WTC11 (cell line): Measurements from ENCODE around the gene SLC14A1. TPM values are rescaled to one million over a fixed set of nuclear protein-coding genes. Genes with fewer than 3 reads are reported as not detected.
A peak's percentile ranks its signal among the peaks of the same experiment; 100 is the strongest.
"Not testable (repeated sequence)": the region's sequence is repeated elsewhere in the genome, so short reads cannot be mapped to it uniquely, and the experiment has no call there.

ENCODE experiments used
- ATAC-seq: fragments of 200-7000 bp; cut with Tn5 transposase; 2 replicates; pipeline ENCODE4 v1.10.0; 2021; ENCODE audit warnings: mild to moderate bottlenecking, moderate library complexity
- CTCF ChIA-PET: fragments of 300-600 bp; sonication (Branson Sonifier 250); formaldehyde crosslinking; loops from one replicate; lab custom pipeline; 2021; ENCODE audit warnings: antibody characterized with exemption; lab: Charles Lee
- POLR2A ChIA-PET: fragments of 350-600 bp; sonication (Branson Sonifier 250); formaldehyde crosslinking; loops from one replicate; lab custom pipeline; 2021; ENCODE audit warnings: antibody characterized with exemption; lab: Charles Lee
- DNase-seq: peaks from one replicate; pipeline ENCODE4 v3.0.0; 2021; ENCODE audit warnings: low spot score
- H3K27ac Mint-ChIP-seq: 2 replicates; pipeline ENCODE4 v1.8.0; 2021; ENCODE audit warnings: mixed read lengths
- H3K27me3 Mint-ChIP-seq: 2 replicates; pipeline ENCODE4 v1.8.0; 2021; ENCODE audit warnings: low read depth, mild to moderate bottlenecking, moderate library complexity, mixed read lengths
- H3K36me3 Mint-ChIP-seq: 2 replicates; pipeline ENCODE4 v1.8.0; 2021; ENCODE audit warnings: mixed read lengths
- H3K4me1 Mint-ChIP-seq: 2 replicates; pipeline ENCODE4 v1.8.0; 2022; ENCODE audit warnings: mixed read lengths
- H3K4me3 Mint-ChIP-seq: 2 replicates; pipeline ENCODE4 v1.8.0; 2021; ENCODE audit warnings: mild to moderate bottlenecking, moderate library complexity, mixed read lengths
- H3K9me3 Mint-ChIP-seq: 2 replicates; pipeline ENCODE4 v1.8.0; 2021; ENCODE audit warnings: mixed read lengths
- AR ChIP-seq: fragments of 250-450 bp; sonication (Bioruptor Pico); IDR thresholded peaks from 2 replicates; pipeline ENCODE4 v1.9.0; 2021; ENCODE audit warnings: mild to moderate bottlenecking
- CREB1 ChIP-seq: sonication (generic); formaldehyde crosslinking; IDR thresholded peaks from 2 replicates; pipeline ENCODE4 v1.8.0; 2023; ENCODE audit warnings: mild to moderate bottlenecking, missing genetic modification reagents
- E2F5 ChIP-seq: sonication (generic); formaldehyde crosslinking; IDR thresholded peaks from 2 replicates; pipeline ENCODE4 v1.8.1; 2022; ENCODE audit warnings: mild to moderate bottlenecking, moderate library complexity, missing genetic modification reagents
- ERG ChIP-seq: fragments of 250-450 bp; sonication (Bioruptor Pico); IDR thresholded peaks from 2 replicates; pipeline ENCODE4 v1.8.0; 2021; ENCODE audit warnings: mild to moderate bottlenecking
- GABPB1 ChIP-seq: sonication (generic); formaldehyde crosslinking; IDR thresholded peaks from 2 replicates; pipeline ENCODE4 v1.8.1; 2023; ENCODE audit warnings: mild to moderate bottlenecking, missing genetic modification reagents
- IRF2 ChIP-seq: sonication (generic); formaldehyde crosslinking; IDR thresholded peaks from 2 replicates; pipeline ENCODE4 v1.8.0; 2022; ENCODE audit warnings: low read depth, missing genetic modification reagents, borderline replicate concordance
- JAZF1 ChIP-seq: fragments of 250-450 bp; sonication (Bioruptor Pico); IDR thresholded peaks from 2 replicates; pipeline ENCODE4 v1.9.0; 2021; ENCODE audit warnings: moderate library complexity, mild to moderate bottlenecking, inconsistent platforms
- RORB ChIP-seq: fragments of 250-450 bp; sonication (Bioruptor Pico); IDR thresholded peaks from 2 replicates; pipeline ENCODE4 v1.9.0; 2021; ENCODE audit warnings: mild to moderate bottlenecking
- TEAD1 ChIP-seq: sonication (generic); formaldehyde crosslinking; IDR thresholded peaks from 2 replicates; pipeline ENCODE4 v1.8.0; 2022; ENCODE audit warnings: mild to moderate bottlenecking, missing genetic modification reagents
- ZNF232 ChIP-seq: sonication (generic); formaldehyde crosslinking; IDR thresholded peaks from 2 replicates; pipeline ENCODE4 v1.8.0; 2022; ENCODE audit warnings: mild to moderate bottlenecking, missing genetic modification reagents
- ZNF263 ChIP-seq: sonication (generic); formaldehyde crosslinking; IDR thresholded peaks from 2 replicates; pipeline ENCODE4 v1.8.1; 2022; ENCODE audit warnings: low read depth, mild to moderate bottlenecking, moderate library complexity, missing genetic modification reagents
- ZNF317 ChIP-seq: sonication (generic); formaldehyde crosslinking; IDR thresholded peaks from 2 replicates; pipeline ENCODE4 v1.8.1; 2023; ENCODE audit warnings: low read depth, mild to moderate bottlenecking, moderate library complexity, missing genetic modification reagents, borderline replicate concordance
- total RNA-seq: library from RNA; stranded (reverse); gene quantifications from 3 replicates; pipeline ENCODE4 v1.2.3, GENCODE V29; 2021
- TF ChIP-seq, protein P1 (sequence below): sonication (generic); formaldehyde crosslinking; IDR thresholded peaks from 2 replicates; pipeline ENCODE4 v1.8.1; 2023; ENCODE audit warnings: mild to moderate bottlenecking, missing genetic modification reagents
- TF ChIP-seq, protein P2 (sequence below): sonication (generic); formaldehyde crosslinking; IDR thresholded peaks from 2 replicates; pipeline ENCODE4 v1.8.1; 2022; ENCODE audit warnings: mild to moderate bottlenecking, missing genetic modification reagents, moderate library complexity, borderline replicate concordance
- TF ChIP-seq, protein P3 (sequence below): sonication (generic); formaldehyde crosslinking; IDR thresholded peaks from 2 replicates; pipeline ENCODE4 v1.8.1; 2023; ENCODE audit warnings: mild to moderate bottlenecking, missing genetic modification reagents, moderate library complexity
- TF ChIP-seq, protein P4 (sequence below): sonication (generic); formaldehyde crosslinking; IDR thresholded peaks from 2 replicates; pipeline ENCODE4 v1.8.0; 2023; ENCODE audit warnings: mild to moderate bottlenecking, missing genetic modification reagents

The SLC14A1 gene
- total RNA-seq, 1 experiment from 2014 or later = not detected

DNA sequence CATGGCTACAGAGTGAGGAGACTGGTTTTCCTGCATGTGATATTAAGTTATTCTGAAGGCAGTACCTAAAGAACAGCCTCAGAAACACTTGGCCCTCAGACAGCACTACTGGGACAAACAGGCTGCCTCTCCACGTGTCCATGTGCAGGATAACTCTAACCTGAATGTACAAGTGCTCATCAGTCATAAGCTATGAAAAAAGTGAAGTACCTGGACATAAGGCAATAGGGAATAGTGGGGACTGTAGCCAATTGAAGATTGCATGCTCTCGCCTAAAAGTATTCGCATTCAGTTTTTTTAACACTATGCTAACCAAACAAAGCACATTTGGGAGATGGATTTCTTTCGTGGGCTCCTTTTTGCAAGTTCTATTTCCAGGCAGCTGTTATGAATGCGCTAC lies 33.0 kb downstream of the SLC14A1 start (continued):
- no peak for TF ChIP-seq AR (CRISPR knock-in tag)
- no peak for TF ChIP-seq ZNF317 (CRISPR knock-in tag)
- TF ChIP-seq TEAD1 = no peak
- TF ChIP-seq IRF2 (CRISPR knock-in tag) = no peak
- TF ChIP-seq ZNF232 (CRISPR knock-in tag) = no peak
- no peak for TF ChIP-seq ZNF263 (CRISPR knock-in tag)
- TF ChIP-seq CREB1 (CRISPR knock-in tag) = no peak
- TF ChIP-seq GABPB1 (CRISPR knock-in tag) = no peak
- TF ChIP-seq RORB = no peak
- TF ChIP-seq JAZF1 = no peak
- no peak for TF ChIP-seq ERG (CRISPR knock-in tag)
- TF ChIP-seq, protein P1, sequence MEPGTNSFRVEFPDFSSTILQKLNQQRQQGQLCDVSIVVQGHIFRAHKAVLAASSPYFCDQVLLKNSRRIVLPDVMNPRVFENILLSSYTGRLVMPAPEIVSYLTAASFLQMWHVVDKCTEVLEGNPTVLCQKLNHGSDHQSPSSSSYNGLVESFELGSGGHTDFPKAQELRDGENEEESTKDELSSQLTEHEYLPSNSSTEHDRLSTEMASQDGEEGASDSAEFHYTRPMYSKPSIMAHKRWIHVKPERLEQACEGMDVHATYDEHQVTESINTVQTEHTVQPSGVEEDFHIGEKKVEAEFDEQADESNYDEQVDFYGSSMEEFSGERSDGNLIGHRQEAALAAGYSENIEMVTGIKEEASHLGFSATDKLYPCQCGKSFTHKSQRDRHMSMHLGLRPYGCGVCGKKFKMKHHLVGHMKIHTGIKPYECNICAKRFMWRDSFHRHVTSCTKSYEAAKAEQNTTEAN = no peak
- TF ChIP-seq, protein P2, sequence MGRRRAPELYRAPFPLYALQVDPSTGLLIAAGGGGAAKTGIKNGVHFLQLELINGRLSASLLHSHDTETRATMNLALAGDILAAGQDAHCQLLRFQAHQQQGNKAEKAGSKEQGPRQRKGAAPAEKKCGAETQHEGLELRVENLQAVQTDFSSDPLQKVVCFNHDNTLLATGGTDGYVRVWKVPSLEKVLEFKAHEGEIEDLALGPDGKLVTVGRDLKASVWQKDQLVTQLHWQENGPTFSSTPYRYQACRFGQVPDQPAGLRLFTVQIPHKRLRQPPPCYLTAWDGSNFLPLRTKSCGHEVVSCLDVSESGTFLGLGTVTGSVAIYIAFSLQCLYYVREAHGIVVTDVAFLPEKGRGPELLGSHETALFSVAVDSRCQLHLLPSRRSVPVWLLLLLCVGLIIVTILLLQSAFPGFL = no peak
- TF ChIP-seq, protein P3, sequence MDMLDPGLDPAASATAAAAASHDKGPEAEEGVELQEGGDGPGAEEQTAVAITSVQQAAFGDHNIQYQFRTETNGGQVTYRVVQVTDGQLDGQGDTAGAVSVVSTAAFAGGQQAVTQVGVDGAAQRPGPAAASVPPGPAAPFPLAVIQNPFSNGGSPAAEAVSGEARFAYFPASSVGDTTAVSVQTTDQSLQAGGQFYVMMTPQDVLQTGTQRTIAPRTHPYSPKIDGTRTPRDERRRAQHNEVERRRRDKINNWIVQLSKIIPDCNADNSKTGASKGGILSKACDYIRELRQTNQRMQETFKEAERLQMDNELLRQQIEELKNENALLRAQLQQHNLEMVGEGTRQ (CRISPR knock-in tag) = no peak
- TF ChIP-seq, all 79 proteins: peak for 0

DNA sequence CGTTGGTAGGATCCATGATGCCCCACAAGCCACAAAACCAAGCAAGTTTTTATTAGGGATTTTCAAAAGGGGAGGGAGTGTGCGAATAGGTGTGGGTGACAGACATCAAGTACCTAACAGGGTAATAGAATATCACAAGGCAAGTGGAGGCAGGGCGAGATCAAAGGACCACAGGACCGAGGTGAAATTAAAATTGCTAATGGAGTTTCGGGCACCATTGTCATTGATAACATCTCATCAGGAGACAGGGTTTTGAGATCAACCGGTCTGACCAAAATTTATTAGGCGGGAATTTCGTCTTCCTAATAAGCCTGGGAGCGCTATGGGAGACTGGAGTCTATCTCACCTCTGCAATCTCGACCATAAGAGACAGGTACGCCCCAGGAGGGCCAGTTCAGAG lies 33.7 kb downstream of the SLC14A1 start:
- Mint-ChIP-seq H3K9me3 (peaks cover 39% of the 10 kb centered on the region), H3K27ac (peak overlapping the region; percentile 98), H3K4me3 (peak overlapping the region; percentile 34), H3K36me3 (peaks cover 22% of the 10 kb centered on the region), H3K4me1 (peaks cover 56% of the 10 kb centered on the region)
- TF ChIP-seq, protein P4, sequence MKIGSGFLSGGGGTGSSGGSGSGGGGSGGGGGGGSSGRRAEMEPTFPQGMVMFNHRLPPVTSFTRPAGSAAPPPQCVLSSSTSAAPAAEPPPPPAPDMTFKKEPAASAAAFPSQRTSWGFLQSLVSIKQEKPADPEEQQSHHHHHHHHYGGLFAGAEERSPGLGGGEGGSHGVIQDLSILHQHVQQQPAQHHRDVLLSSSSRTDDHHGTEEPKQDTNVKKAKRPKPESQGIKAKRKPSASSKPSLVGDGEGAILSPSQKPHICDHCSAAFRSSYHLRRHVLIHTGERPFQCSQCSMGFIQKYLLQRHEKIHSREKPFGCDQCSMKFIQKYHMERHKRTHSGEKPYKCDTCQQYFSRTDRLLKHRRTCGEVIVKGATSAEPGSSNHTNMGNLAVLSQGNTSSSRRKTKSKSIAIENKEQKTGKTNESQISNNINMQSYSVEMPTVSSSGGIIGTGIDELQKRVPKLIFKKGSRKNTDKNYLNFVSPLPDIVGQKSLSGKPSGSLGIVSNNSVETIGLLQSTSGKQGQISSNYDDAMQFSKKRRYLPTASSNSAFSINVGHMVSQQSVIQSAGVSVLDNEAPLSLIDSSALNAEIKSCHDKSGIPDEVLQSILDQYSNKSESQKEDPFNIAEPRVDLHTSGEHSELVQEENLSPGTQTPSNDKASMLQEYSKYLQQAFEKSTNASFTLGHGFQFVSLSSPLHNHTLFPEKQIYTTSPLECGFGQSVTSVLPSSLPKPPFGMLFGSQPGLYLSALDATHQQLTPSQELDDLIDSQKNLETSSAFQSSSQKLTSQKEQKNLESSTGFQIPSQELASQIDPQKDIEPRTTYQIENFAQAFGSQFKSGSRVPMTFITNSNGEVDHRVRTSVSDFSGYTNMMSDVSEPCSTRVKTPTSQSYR (CRISPR knock-in tag) = peak; percentile 54; the same call in 1 of the 2 replicates
- TF ChIP-seq TEAD1 (peak; percentile 59; the same call in 1 of the 2 replicates), E2F5 (CRISPR knock-in tag) (0 out of 2 replicates have a peak, but pooled peaks have one; percentile 53)
- H3K27me3 Mint-ChIP-seq, POLR2A ChIA-PET, CTCF ChIA-PET, ATAC-seq: not testable (repeated sequence)
- DNase-seq = peak; percentile 36
